ENCODE data around the gene TCTN1.

DNA sequence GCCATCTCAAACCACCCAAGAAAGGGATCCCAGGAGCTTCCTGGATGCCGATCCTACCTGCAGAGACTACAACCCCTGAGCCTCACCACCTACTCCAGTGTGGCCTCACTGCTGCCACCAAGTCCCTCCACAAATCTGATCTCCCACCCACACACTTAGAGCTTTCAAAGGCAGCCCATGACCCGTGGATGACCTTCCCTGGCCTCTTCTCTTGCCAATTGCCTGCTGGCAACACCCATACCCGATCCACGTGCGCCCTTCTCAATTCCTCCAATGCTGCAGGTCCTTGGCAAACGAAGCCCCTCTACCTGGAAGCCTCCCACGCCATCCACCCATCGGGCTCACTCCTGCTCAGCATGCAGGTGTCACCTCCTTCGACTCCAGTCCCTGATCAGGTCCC is 44.3 kb downstream of the TCTN1 start:
- no peak for TF ChIP-seq EZH2phosphoT487 (IDR thresholded peaks at IDR 0.05; ENCODE audit: low read length)
- TF ChIP-seq, protein P1, sequence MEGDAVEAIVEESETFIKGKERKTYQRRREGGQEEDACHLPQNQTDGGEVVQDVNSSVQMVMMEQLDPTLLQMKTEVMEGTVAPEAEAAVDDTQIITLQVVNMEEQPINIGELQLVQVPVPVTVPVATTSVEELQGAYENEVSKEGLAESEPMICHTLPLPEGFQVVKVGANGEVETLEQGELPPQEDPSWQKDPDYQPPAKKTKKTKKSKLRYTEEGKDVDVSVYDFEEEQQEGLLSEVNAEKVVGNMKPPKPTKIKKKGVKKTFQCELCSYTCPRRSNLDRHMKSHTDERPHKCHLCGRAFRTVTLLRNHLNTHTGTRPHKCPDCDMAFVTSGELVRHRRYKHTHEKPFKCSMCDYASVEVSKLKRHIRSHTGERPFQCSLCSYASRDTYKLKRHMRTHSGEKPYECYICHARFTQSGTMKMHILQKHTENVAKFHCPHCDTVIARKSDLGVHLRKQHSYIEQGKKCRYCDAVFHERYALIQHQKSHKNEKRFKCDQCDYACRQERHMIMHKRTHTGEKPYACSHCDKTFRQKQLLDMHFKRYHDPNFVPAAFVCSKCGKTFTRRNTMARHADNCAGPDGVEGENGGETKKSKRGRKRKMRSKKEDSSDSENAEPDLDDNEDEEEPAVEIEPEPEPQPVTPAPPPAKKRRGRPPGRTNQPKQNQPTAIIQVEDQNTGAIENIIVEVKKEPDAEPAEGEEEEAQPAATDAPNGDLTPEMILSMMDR (IDR thresholded peaks at IDR 0.05; ENCODE audit: low read length) = no peak

All from MM.1S (cell line).